ENCODE results near the gene MPP4.
"Not testable (repeated sequence)": the region's sequence is repeated elsewhere in the genome, so short reads cannot be mapped to it uniquely, and the experiment has no call there.

Gene MPP4

GRCh38 chr2:201697899-201698298 is 545 bp downstream of the MPP4 start:
- no peak overlapping the region for H3K27ac Mint-ChIP-seq
- peaks cover 3% of the 10 kb centered on the region for H3K4me1 Mint-ChIP-seq (ENCODE audit: low read depth)
- no peaks in the 10 kb centered on the region for H3K9me3 Mint-ChIP-seq (ENCODE audit: low read depth)
- no peaks in the 10 kb centered on the region for H3K27me3 Mint-ChIP-seq
- H3K36me3 Mint-ChIP-seq, result peaks cover 8% of the 10 kb centered on the region
- H3K4me3 Mint-ChIP-seq, result no peak overlapping the region

GRCh38 chr2:201696151-201696659 is 2.2 kb downstream of the MPP4 start:
- Mint-ChIP-seq H3K4me1 (ENCODE audit: low read depth) (peaks cover 3% of the 10 kb centered on the region), H3K4me3 (no peak overlapping the region), H3K9me3 (ENCODE audit: low read depth) (no peaks in the 10 kb centered on the region), H3K36me3 (peaks cover 3% of the 10 kb centered on the region), H3K27me3 (no peaks in the 10 kb centered on the region), H3K27ac (no peak overlapping the region)

GRCh38 chr2:201685156-201685555 is 13.3 kb downstream of the MPP4 start:
- Mint-ChIP-seq H3K27me3 (peaks cover 6% of the 10 kb centered on the region), H3K4me1 (ENCODE audit: low read depth) (no peaks in the 10 kb centered on the region), H3K4me3 (no peak overlapping the region), H3K36me3 (no peaks in the 10 kb centered on the region), H3K9me3 (ENCODE audit: low read depth) (no peaks in the 10 kb centered on the region), H3K27ac (no peak overlapping the region)

- H3K4me3 Mint-ChIP-seq, result no peak overlapping the region
- no peaks in the 10 kb centered on the region for H3K9me3 Mint-ChIP-seq (ENCODE audit: low read depth)
- no peak overlapping the region for H3K27ac Mint-ChIP-seq
- H3K4me1 Mint-ChIP-seq (ENCODE audit: low read depth), result no peaks in the 10 kb centered on the region
- peaks cover 2% of the 10 kb centered on the region for H3K27me3 Mint-ChIP-seq
- no peaks in the 10 kb centered on the region for H3K36me3 Mint-ChIP-seq
Measured at GRCh38 chr2:201680743-201681142, 17.7 kb downstream of the MPP4 start.

- Mint-ChIP-seq H3K4me3 (no peak overlapping the region), H3K36me3 (no peaks in the 10 kb centered on the region), H3K9me3 (ENCODE audit: low read depth) (no peaks in the 10 kb centered on the region), H3K27ac (no peak overlapping the region), H3K4me1 (ENCODE audit: low read depth) (no peaks in the 10 kb centered on the region), H3K27me3 (peaks cover 2% of the 10 kb centered on the region)
Measured at GRCh38 chr2:201678401-201678800, 20.0 kb downstream of the MPP4 start.

GRCh38 chr2:201675454-201675853 is 23.0 kb downstream of the MPP4 start:
- Mint-ChIP-seq H3K27me3 (peaks cover 2% of the 10 kb centered on the region), H3K27ac (no peak overlapping the region), H3K4me1 (ENCODE audit: low read depth) (no peaks in the 10 kb centered on the region), H3K36me3 (peaks cover 3% of the 10 kb centered on the region), H3K9me3 (ENCODE audit: low read depth) (no peaks in the 10 kb centered on the region), H3K4me3 (no peak overlapping the region)

- Mint-ChIP-seq H3K4me1 (ENCODE audit: low read depth) (no peaks in the 10 kb centered on the region), H3K27me3 (peaks cover 2% of the 10 kb centered on the region), H3K36me3 (peaks cover 3% of the 10 kb centered on the region), H3K9me3 (ENCODE audit: low read depth) (no peaks in the 10 kb centered on the region), H3K27ac (no peak overlapping the region), H3K4me3 (no peak overlapping the region)
Measured at GRCh38 chr2:201674794-201675193, 23.6 kb downstream of the MPP4 start.

- Mint-ChIP-seq H3K36me3 (peaks cover 3% of the 10 kb centered on the region), H3K4me3 (no peak overlapping the region), H3K4me1 (ENCODE audit: low read depth) (no peaks in the 10 kb centered on the region), H3K9me3 (ENCODE audit: low read depth) (no peaks in the 10 kb centered on the region), H3K27me3 (peaks cover 2% of the 10 kb centered on the region), H3K27ac (no peak overlapping the region)
Measured at GRCh38 chr2:201674298-201674697, 24.1 kb downstream of the MPP4 start.

- Mint-ChIP-seq H3K4me1 (ENCODE audit: low read depth) (no peaks in the 10 kb centered on the region), H3K9me3 (ENCODE audit: low read depth) (no peaks in the 10 kb centered on the region), H3K27me3 (peaks cover 2% of the 10 kb centered on the region), H3K27ac (no peak overlapping the region), H3K4me3 (no peak overlapping the region), H3K36me3 (peaks cover 3% of the 10 kb centered on the region)
Measured at GRCh38 chr2:201673546-201673945, 24.9 kb downstream of the MPP4 start.

- H3K9me3 Mint-ChIP-seq (ENCODE audit: low read depth); H3K4me1 Mint-ChIP-seq (ENCODE audit: low read depth): not testable (repeated sequence)
Measured at GRCh38 chr2:201671205-201671604, 27.2 kb downstream of the MPP4 start.

GRCh38 chr2:201669865-201670264 is 28.6 kb downstream of the MPP4 start:
- Mint-ChIP-seq H3K9me3 (ENCODE audit: low read depth) (no peaks in the 10 kb centered on the region), H3K27ac (no peak overlapping the region), H3K4me3 (no peak overlapping the region), H3K36me3 (peaks cover 3% of the 10 kb centered on the region), H3K27me3 (peaks cover 2% of the 10 kb centered on the region), H3K4me1 (ENCODE audit: low read depth) (no peaks in the 10 kb centered on the region)

More at GRCh38 chr2:201671205-201671604, 27.2 kb downstream of the MPP4 start:
- not testable (repeated sequence) for H3K36me3 Mint-ChIP-seq, H3K27ac Mint-ChIP-seq, H3K4me3 Mint-ChIP-seq, H3K27me3 Mint-ChIP-seq

- no peaks in the 10 kb centered on the region for H3K9me3 Mint-ChIP-seq (ENCODE audit: low read depth)
- H3K36me3 Mint-ChIP-seq, result peaks cover 3% of the 10 kb centered on the region
- no peaks in the 10 kb centered on the region for H3K4me1 Mint-ChIP-seq (ENCODE audit: low read depth)
- H3K27ac Mint-ChIP-seq, result no peak overlapping the region
- no peak overlapping the region for H3K4me3 Mint-ChIP-seq
- peaks cover 2% of the 10 kb centered on the region for H3K27me3 Mint-ChIP-seq
Measured at GRCh38 chr2:201668402-201668910, 30.0 kb downstream of the MPP4 start.

- Mint-ChIP-seq H3K27me3 (no peaks in the 10 kb centered on the region), H3K9me3 (ENCODE audit: low read depth) (no peaks in the 10 kb centered on the region), H3K36me3 (no peaks in the 10 kb centered on the region), H3K4me1 (ENCODE audit: low read depth) (no peaks in the 10 kb centered on the region), H3K4me3 (no peak overlapping the region), H3K27ac (no peak overlapping the region)
Measured at GRCh38 chr2:201664334-201664733, 34.1 kb downstream of the MPP4 start.

- Mint-ChIP-seq H3K27ac (no peak overlapping the region), H3K27me3 (peaks cover 3% of the 10 kb centered on the region), H3K4me3 (no peak overlapping the region), H3K9me3 (ENCODE audit: low read depth) (no peaks in the 10 kb centered on the region), H3K36me3 (no peaks in the 10 kb centered on the region), H3K4me1 (ENCODE audit: low read depth) (no peaks in the 10 kb centered on the region)
Measured at GRCh38 chr2:201661366-201661765, 37.1 kb downstream of the MPP4 start.

GRCh38 chr2:201660293-201660895 is 38.0 kb downstream of the MPP4 start:
- Mint-ChIP-seq H3K27ac (no peak overlapping the region), H3K4me1 (ENCODE audit: low read depth) (no peaks in the 10 kb centered on the region), H3K9me3 (ENCODE audit: low read depth) (no peaks in the 10 kb centered on the region), H3K36me3 (no peaks in the 10 kb centered on the region), H3K4me3 (no peak overlapping the region), H3K27me3 (peaks cover 3% of the 10 kb centered on the region)

- H3K9me3 Mint-ChIP-seq (ENCODE audit: low read depth), result no peaks in the 10 kb centered on the region
- no peak overlapping the region for H3K27ac Mint-ChIP-seq
- H3K27me3 Mint-ChIP-seq, result peaks cover 9% of the 10 kb centered on the region
- no peaks in the 10 kb centered on the region for H3K36me3 Mint-ChIP-seq
- no peak overlapping the region for H3K4me3 Mint-ChIP-seq
- no peaks in the 10 kb centered on the region for H3K4me1 Mint-ChIP-seq (ENCODE audit: low read depth)
Measured at GRCh38 chr2:201656740-201657139, 41.7 kb downstream of the MPP4 start.
